ENCODE results near the gene IGF1R.
"Not testable (repeated sequence)": the region's sequence is repeated elsewhere in the genome, so short reads cannot be mapped to it uniquely, and the experiment has no call there.

IGF1R gene

DNA sequence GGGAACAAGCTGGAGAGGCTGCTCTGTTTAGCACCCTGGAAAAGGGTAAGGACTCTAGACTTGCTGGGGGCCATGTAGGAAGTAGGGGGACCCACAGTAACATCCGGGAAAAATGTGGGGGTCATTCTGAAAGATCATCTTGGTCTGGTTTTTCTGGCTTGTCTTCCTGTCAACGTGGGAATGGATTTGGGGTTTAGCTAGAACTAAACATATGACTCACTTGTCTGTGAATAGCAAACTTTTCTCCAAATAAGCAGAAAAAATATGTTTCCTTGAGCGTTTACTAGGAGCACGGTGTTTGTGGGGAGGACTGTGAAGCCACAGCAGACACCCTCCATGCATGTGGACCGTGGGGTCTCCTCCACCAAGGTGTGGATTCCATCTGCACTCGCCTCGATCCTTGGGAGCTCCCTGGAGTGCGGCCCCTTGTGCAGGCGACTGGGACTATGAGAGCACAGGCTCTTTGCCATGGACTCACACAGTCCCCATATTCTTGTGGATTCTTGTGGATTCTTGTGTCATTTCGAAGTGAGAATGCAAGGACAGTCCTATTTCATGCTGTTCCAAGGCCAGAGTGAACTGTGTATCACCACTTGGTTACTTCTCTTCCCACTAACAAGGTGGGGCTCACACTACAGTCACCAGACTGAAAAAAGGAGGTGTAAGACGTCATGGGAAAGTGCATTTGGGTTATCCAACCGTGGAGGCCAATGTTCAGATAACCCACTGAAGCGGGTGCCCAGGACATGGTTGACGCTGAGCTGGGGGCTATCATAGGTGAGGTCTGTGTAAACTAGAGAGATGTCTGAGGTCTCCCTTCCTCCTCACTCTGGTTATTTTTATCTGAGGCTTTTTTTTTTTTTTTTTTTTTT lies 333.7 kb downstream of the IGF1R start:
- DNase-seq (ENCODE audit: low read depth in 1 of 2, low spot score in 1 of 2), result no peak

- no peak for DNase-seq (ENCODE audit: low read depth in 1 of 2, low spot score in 1 of 2)
Observed at GRCh38 chr15:98983334-98983733, 335.0 kb downstream of the IGF1R start.

GRCh38 chr15:98986281-98986680 lies 337.9 kb downstream of the IGF1R start:
- no peak for DNase-seq (ENCODE audit: low read depth in 1 of 2, low spot score in 1 of 2)

GRCh38 chr15:98994892-98995291 lies 346.6 kb downstream of the IGF1R start:
- DNase-seq (ENCODE audit: low read depth in 1 of 2, low spot score in 1 of 2), result no peak

- no peak for DNase-seq (ENCODE audit: low read depth in 1 of 2, low spot score in 1 of 2)
Observed at GRCh38 chr15:98996169-98996568, 347.8 kb downstream of the IGF1R start.

DNA sequence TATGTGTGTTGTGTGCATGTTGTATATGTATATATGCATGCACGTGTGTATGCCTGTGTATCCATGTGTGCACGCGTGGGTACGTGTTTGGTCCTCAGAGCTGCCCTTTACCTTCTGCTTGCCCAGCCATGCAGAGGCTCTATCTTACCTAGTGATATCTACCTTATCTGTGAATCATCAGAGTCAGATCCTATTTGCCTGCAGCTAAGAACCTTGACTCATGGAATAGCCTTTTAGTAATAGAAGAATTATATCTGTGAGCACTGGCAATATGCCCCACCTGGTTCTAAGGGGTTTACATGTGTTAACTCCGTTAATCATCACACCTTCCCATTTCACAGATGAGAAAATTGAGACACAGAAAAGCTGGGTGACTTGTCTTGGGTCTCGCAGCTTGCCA lies 348.3 kb downstream of the IGF1R start:
- no peak for DNase-seq (ENCODE audit: low read depth in 1 of 2, low spot score in 1 of 2)

GRCh38 chr15:98997312-98997711 lies 349.0 kb downstream of the IGF1R start:
- DNase-seq (ENCODE audit: low read depth in 1 of 2, low spot score in 1 of 2), result no peak

GRCh38 chr15:98997755-98998154 lies 349.4 kb downstream of the IGF1R start:
- no peak for DNase-seq (ENCODE audit: low read depth in 1 of 2, low spot score in 1 of 2)

- DNase-seq (ENCODE audit: low read depth in 1 of 2, low spot score in 1 of 2), result no peak
Observed at GRCh38 chr15:98998279-98998678, 349.9 kb downstream of the IGF1R start.

- DNase-seq (ENCODE audit: low read depth in 1 of 2, low spot score in 1 of 2), result no peak
Observed at GRCh38 chr15:98999233-98999632, 350.9 kb downstream of the IGF1R start.

DNA sequence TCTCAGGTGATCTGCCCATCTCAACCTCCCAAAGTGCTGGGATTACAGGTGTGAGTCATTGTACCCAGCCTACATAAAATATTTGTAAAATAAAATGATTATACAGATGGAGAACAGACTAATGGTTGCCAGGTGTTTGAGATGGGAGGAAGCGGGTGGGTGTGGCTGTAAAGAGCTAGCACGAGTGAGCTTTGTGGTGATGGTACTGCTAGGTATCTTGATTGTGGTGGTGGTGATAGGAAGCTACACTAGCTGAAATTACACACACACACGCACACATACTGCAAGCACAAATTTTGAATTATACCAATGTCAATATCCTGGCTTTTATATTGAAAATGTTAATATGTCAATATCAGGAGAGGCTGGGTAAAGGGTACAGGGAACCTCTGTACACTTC lies 353.9 kb downstream of the IGF1R start:
- no peak for DNase-seq (ENCODE audit: low read depth in 1 of 2, low spot score in 1 of 2)

GRCh38 chr15:99003317-99003716 lies 355.0 kb downstream of the IGF1R start:
- DNase-seq (ENCODE audit: low read depth in 1 of 2, low spot score in 1 of 2), result not testable (repeated sequence)

DNA sequence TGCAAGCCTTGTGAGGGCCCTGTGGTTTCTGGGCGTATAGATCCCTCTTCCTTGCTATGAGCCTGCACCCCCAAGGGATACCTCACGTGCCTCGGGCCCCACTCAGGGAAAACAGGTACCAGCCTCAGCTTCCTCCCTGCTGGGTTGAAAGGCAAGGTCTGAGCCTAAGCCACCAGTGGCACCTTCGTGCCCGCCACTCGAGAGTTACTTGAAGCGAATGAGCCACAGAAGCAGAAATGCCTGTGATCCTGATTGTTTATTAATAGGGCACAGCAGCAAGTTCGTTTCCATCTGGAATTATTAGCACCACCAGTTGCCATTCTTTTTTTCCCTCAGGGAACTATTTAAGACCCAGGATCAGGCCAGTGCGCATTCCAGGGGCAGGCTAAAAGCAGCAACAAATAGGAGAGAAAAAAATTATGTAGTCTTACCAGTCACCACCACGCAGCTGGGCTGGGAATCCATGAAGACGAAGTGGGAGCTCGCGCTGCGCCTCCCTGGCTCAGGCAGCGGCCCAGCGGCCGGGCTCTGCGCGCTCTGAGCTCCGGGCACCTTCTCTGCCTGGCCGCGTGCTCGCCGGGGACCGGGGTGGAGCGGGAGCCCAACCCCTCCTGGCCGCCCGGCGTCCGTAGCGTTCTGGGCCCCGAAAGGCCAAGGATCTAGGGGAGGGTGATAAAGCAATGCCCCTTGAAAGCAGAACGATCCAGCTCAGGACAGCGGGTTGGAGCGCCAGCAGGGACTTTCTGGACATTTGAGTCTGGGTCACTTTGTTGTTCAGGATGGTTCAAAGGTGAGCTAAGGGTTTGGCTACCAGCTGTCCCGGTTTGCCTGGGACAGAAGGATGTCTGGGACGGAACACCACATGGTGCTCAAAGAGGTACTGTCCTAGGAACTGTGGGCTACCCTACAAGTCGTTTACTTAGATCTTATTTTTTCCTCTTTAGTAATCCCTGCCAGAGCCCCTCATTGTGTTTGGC lies 356.9 kb downstream of the IGF1R start:
- DNase-seq (ENCODE audit: low read depth in 1 of 2, low spot score in 1 of 2), result not testable (repeated sequence)

- no peak for DNase-seq (ENCODE audit: low read depth in 1 of 2, low spot score in 1 of 2)
Observed at GRCh38 chr15:99006146-99006545, 357.8 kb downstream of the IGF1R start.

- DNase-seq (ENCODE audit: low read depth in 1 of 2, low spot score in 1 of 2), result no peak
Observed at GRCh38 chr15:99006904-99007495, 358.7 kb downstream of the IGF1R start.

DNA sequence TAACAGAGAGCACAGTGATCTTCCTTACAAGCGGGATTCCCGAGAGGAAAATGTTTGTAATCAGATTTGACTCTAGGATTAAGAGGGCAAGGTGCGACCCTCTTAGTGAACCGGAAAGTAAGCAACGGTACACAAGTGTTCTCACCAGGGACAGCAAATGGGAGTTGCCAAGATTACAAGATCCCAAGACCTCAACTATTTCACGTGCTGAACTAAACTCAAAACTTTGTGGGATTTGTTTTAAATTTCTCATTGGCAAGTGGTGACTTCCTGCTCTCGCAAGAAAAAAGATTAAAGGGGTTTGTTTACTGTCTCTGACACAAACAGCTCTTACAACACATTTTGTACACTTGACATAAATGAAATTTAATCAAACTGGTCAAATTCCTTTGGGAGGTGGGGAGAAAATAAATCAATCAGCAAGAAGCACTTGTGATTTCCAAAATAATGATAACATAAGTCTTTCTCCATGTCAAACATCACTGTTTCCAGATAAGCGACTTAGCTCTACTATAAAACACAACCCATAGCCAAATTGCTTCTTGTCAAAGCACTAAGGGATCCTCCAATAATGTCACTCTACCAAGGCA lies 361.5 kb downstream of the IGF1R start:
- DNase-seq (ENCODE audit: low read depth in 1 of 2, low spot score in 1 of 2), result no peak

- no peak for DNase-seq (ENCODE audit: low read depth in 1 of 2, low spot score in 1 of 2)
Observed at GRCh38 chr15:99010768-99011167, 362.4 kb downstream of the IGF1R start.

All from activated T-helper 1 cell treated with anti-CD3 and anti-CD28 coated beads, Interleukin-2, amount 50 U/mL, for 16 hours (primary cell).